Hematopoietic multipotent progenitor cell treated with erythropoietin and hydrocortisone succinate and interleukin-3 and kit ligand, for 4 days (in vitro differentiated cells): ENCODE measurements around the gene DYNLT3.

Experiments used
- DNase-seq: peaks from one replicate; pipeline ENCODE4 v3.0.0-alpha.2; 2015

Gene DYNLT3

GRCh38 chrX:37846934-37847732 is at the start of gene DYNLT3:
DYNLT3 (minus strand) TSS chrX:37847571; CDS start chrX:37847510, 61 bp downstream.
- peak; percentile 88 for DNase-seq

GRCh38 chrX:37896511-37896890 is 49.1 kb upstream of the DYNLT3 start:
- DNase-seq, result no peak

- DNase-seq, result no peak
Measured at GRCh38 chrX:37895795-37896510, 48.6 kb upstream of the DYNLT3 start.

- no peak for DNase-seq
Measured at GRCh38 chrX:37894725-37895124, 47.4 kb upstream of the DYNLT3 start.

GRCh38 chrX:37888010-37888409 is 40.6 kb upstream of the DYNLT3 start:
- no peak for DNase-seq

- no peak for DNase-seq
Measured at GRCh38 chrX:37887347-37887746, 40.0 kb upstream of the DYNLT3 start.

GRCh38 chrX:37883196-37883595 is 35.8 kb upstream of the DYNLT3 start:
- no peak for DNase-seq

- DNase-seq, result no peak
Measured at GRCh38 chrX:37879692-37880091, 32.3 kb upstream of the DYNLT3 start.

- no peak for DNase-seq
Measured at GRCh38 chrX:37876716-37877115, 29.3 kb upstream of the DYNLT3 start.

- no peak for DNase-seq
Measured at GRCh38 chrX:37875675-37876074, 28.3 kb upstream of the DYNLT3 start.

GRCh38 chrX:37873220-37873619 is 25.8 kb upstream of the DYNLT3 start:
- DNase-seq, result no peak

GRCh38 chrX:37872303-37872655 is 24.9 kb upstream of the DYNLT3 start:
- DNase-seq, result no peak

- peak; percentile 54 for DNase-seq
Measured at GRCh38 chrX:37871626-37872302, 24.4 kb upstream of the DYNLT3 start.

GRCh38 chrX:37867536-37868153 is 20.3 kb upstream of the DYNLT3 start:
- no peak for DNase-seq

- DNase-seq, result no peak
Measured at GRCh38 chrX:37863728-37864127, 16.4 kb upstream of the DYNLT3 start.

GRCh38 chrX:37862851-37863250 is 15.5 kb upstream of the DYNLT3 start:
- no peak for DNase-seq

GRCh38 chrX:37860721-37861120 is 13.3 kb upstream of the DYNLT3 start:
- DNase-seq, result no peak

- DNase-seq, result peak; percentile 27
Measured at GRCh38 chrX:37854748-37855147, 7.4 kb upstream of the DYNLT3 start.

- no peak for DNase-seq
Measured at GRCh38 chrX:37854148-37854547, 6.8 kb upstream of the DYNLT3 start.

GRCh38 chrX:37847733-37848197 is 394 bp upstream of the DYNLT3 start:
- DNase-seq, result no peak

GRCh38 chrX:37846558-37846933 is 825 bp downstream of the DYNLT3 start:
- no peak for DNase-seq

- DNase-seq, result no peak
Measured at GRCh38 chrX:37846141-37846540, 1.2 kb downstream of the DYNLT3 start.

- DNase-seq, result no peak
Measured at GRCh38 chrX:37844622-37845021, 2.7 kb downstream of the DYNLT3 start.
